ENCODE measurements around the gene DUSP10. TPM values are rescaled to one million over a fixed set of nuclear protein-coding genes. Genes with fewer than 3 reads are reported as not detected.

DUSP10 gene
- total RNA-seq, 1 donor from 2014 or later: 65.8 TPM

DNA sequence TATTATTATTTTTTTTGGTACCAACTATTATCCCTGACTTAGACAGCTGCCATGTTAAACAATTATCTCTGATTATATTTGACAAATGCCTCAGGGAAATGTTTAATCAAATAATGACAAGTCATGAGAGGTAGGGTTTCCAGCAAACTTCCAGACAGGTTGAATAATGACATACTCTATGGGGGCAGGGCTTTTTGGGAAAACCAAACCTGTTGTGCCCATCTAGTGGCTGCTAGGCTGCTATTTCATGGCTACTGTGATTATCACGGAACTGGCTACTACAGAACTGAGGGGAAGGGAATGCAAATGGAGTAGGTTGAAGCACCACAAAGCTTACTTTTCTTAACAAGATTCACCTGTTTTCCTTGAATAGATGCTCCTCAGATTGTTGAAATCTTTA lies 77.6 kb downstream of the DUSP10 start:
- Histone ChIP-seq H3K27me3 (ENCODE audit: control insufficient read depth, insufficient read depth, low read length) (no peaks in the 10 kb centered on the region), H3K4me3 (ENCODE audit: low read depth, low read length) (no peak overlapping the region), H3K36me3 (ENCODE audit: control insufficient read depth, insufficient read depth, low read length) (no peaks in the 10 kb centered on the region)
- TF ChIP-seq, protein P1, sequence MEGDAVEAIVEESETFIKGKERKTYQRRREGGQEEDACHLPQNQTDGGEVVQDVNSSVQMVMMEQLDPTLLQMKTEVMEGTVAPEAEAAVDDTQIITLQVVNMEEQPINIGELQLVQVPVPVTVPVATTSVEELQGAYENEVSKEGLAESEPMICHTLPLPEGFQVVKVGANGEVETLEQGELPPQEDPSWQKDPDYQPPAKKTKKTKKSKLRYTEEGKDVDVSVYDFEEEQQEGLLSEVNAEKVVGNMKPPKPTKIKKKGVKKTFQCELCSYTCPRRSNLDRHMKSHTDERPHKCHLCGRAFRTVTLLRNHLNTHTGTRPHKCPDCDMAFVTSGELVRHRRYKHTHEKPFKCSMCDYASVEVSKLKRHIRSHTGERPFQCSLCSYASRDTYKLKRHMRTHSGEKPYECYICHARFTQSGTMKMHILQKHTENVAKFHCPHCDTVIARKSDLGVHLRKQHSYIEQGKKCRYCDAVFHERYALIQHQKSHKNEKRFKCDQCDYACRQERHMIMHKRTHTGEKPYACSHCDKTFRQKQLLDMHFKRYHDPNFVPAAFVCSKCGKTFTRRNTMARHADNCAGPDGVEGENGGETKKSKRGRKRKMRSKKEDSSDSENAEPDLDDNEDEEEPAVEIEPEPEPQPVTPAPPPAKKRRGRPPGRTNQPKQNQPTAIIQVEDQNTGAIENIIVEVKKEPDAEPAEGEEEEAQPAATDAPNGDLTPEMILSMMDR (IDR thresholded peaks at IDR 0.05; ENCODE audit: insufficient read depth, low read length, poor library complexity, severe bottlenecking): no peak
- DNase-seq (ENCODE audit: low read depth): no peak

DNA sequence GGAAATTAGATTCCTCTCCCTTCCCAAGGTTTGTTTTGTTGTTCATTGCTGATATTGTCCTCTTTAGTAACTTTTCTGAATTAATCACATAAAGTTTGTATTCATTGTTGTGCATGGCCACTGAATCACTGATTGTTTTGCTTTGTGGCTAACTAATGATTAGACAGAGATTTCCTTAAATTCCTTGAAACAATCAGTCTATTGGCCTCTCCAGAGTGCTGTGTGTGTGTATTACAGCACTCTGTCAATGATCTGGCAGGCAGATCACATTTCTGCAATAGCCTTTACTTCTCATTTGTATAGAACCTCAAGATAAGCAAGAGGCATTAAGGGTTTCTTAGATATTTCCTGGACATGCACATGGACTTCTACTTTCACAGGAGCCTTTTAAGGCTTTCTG lies 78.6 kb downstream of the DUSP10 start:
- peak; percentile 42 for DNase-seq (ENCODE audit: low read depth)
- no peaks in the 10 kb centered on the region for H3K36me3 ChIP-seq (ENCODE audit: control insufficient read depth, insufficient read depth, low read length)
- no peaks in the 10 kb centered on the region for H3K27me3 ChIP-seq (ENCODE audit: control insufficient read depth, insufficient read depth, low read length)
- TF ChIP-seq, protein P1 (IDR thresholded peaks at IDR 0.05; ENCODE audit: insufficient read depth, low read length, poor library complexity, severe bottlenecking): no peak
- H3K4me3 ChIP-seq (ENCODE audit: low read depth, low read length): no peak overlapping the region

DNA sequence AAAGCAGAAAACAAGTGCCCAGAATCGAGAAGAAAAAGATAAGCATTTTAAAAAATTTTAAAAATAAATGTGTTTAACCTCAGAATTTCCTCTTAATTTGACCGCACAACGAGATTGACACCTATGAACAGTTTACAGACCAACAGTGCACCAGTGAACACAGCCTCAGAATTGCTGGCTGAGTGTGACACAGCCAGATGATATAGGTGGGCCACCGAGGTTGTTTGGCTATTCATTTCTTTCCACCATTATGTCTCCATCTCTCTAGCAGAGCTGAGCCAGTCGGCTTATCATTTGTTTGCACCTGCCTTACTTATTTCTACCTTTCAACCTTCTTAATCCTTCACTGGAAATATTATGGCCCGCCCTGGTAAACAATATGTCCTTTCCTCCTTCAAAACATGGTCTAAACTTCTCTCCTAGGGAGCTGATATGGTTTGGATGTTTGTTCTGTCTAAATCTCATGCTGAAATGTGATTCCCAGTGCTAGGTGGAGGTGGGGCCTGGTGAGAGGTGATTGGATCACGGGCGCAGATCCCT lies 86.1 kb downstream of the DUSP10 start:
- TF ChIP-seq, protein P1 (IDR thresholded peaks at IDR 0.05; ENCODE audit: insufficient read depth, low read length, poor library complexity, severe bottlenecking): no peak
- Histone ChIP-seq H3K36me3 (ENCODE audit: control insufficient read depth, insufficient read depth, low read length) (no peaks in the 10 kb centered on the region), H3K4me3 (ENCODE audit: low read depth, low read length) (no peak overlapping the region), H3K27me3 (ENCODE audit: control insufficient read depth, insufficient read depth, low read length) (no peaks in the 10 kb centered on the region)
- no peak for DNase-seq (ENCODE audit: low read depth)

Data from kidney epithelial cell (primary cell).